Measurements from ENCODE around the gene SNRPD2.

DNA sequence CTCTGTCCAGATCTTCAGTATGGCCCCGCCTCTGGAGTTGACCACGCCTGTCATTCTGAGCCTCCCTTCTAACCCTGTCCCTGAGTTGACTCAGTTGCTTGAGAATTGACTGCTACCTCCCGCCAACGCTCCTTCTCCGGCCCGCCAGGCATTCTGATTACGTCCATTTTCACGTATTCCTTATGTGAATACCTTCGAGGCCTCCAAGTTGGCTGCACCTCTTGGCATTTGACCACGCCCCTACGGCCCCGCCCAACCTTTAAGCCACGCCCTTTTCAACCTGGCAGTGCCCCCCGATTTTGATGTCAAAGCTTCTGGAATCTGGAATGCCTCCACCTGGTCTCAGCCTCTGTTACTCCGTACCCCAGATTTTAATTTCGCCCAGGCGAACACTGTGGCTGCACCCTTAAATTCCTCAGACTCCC is 50.9 kb downstream of the SNRPD2 start:
- TF ChIP-seq, protein P1, sequence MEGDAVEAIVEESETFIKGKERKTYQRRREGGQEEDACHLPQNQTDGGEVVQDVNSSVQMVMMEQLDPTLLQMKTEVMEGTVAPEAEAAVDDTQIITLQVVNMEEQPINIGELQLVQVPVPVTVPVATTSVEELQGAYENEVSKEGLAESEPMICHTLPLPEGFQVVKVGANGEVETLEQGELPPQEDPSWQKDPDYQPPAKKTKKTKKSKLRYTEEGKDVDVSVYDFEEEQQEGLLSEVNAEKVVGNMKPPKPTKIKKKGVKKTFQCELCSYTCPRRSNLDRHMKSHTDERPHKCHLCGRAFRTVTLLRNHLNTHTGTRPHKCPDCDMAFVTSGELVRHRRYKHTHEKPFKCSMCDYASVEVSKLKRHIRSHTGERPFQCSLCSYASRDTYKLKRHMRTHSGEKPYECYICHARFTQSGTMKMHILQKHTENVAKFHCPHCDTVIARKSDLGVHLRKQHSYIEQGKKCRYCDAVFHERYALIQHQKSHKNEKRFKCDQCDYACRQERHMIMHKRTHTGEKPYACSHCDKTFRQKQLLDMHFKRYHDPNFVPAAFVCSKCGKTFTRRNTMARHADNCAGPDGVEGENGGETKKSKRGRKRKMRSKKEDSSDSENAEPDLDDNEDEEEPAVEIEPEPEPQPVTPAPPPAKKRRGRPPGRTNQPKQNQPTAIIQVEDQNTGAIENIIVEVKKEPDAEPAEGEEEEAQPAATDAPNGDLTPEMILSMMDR (conservative IDR thresholded peaks at IDR 0.05; ENCODE audit: low read depth, low read length): no peak
- no peak for TF ChIP-seq EZH2phosphoT487 (IDR thresholded peaks at IDR 0.05; ENCODE audit: borderline replicate concordance, low read length)
- no peak for TF ChIP-seq EZH2 (IDR thresholded peaks at IDR 0.05; ENCODE audit: low read length, unreplicated experiment)

Measured in PC-3 (cell line).